Amniotic epithelial cell (primary cell): ENCODE data around the gene CDH12.
"Not testable (repeated sequence)": the region's sequence is repeated elsewhere in the genome, so short reads cannot be mapped to it uniquely, and the experiment has no call there.

Experiments used
- DNase-seq: peaks from one replicate; pipeline ENCODE4 v3.0.0-alpha.2; 2010; ENCODE audit warnings: low read depth

The CDH12 gene

GRCh38 chr5:22140418-22140817 is 712.7 kb downstream of the CDH12 start:
- not testable (repeated sequence) for DNase-seq

- DNase-seq: not testable (repeated sequence)
Measured at GRCh38 chr5:22139662-22140300, 713.4 kb downstream of the CDH12 start.

GRCh38 chr5:22111320-22111719 is 741.8 kb downstream of the CDH12 start:
- DNase-seq: no peak

- no peak for DNase-seq
Measured at GRCh38 chr5:22109315-22109714, 743.8 kb downstream of the CDH12 start.

- DNase-seq: no peak
Measured at GRCh38 chr5:22108545-22108944, 744.6 kb downstream of the CDH12 start.

GRCh38 chr5:22102823-22103359 is 750.3 kb downstream of the CDH12 start:
- no peak for DNase-seq

GRCh38 chr5:22088517-22088916 is 764.6 kb downstream of the CDH12 start:
- DNase-seq: no peak

GRCh38 chr5:22079566-22079965 is 773.6 kb downstream of the CDH12 start:
- DNase-seq: no peak

- no peak for DNase-seq
Measured at GRCh38 chr5:22079002-22079401, 774.1 kb downstream of the CDH12 start.

GRCh38 chr5:22076586-22076985 is 776.6 kb downstream of the CDH12 start:
- no peak for DNase-seq

- DNase-seq: no peak
Measured at GRCh38 chr5:22070186-22070728, 782.9 kb downstream of the CDH12 start.

- DNase-seq: no peak
Measured at GRCh38 chr5:22063717-22064116, 789.4 kb downstream of the CDH12 start.

- no peak for DNase-seq
Measured at GRCh38 chr5:22058620-22059019, 794.5 kb downstream of the CDH12 start.

GRCh38 chr5:22057012-22057411 is 796.1 kb downstream of the CDH12 start:
- no peak for DNase-seq

GRCh38 chr5:22056601-22057000 is 796.5 kb downstream of the CDH12 start:
- DNase-seq: no peak

GRCh38 chr5:22053195-22053594 is 799.9 kb downstream of the CDH12 start:
- DNase-seq: no peak

- DNase-seq: no peak
Measured at GRCh38 chr5:22051881-22052280, 801.3 kb downstream of the CDH12 start.

GRCh38 chr5:22050931-22051330 is 802.2 kb downstream of the CDH12 start:
- no peak for DNase-seq

GRCh38 chr5:22044229-22044628 is 808.9 kb downstream of the CDH12 start:
- DNase-seq: no peak

- no peak for DNase-seq
Measured at GRCh38 chr5:22036061-22036460, 817.1 kb downstream of the CDH12 start.

- DNase-seq: no peak
Measured at GRCh38 chr5:22033066-22033465, 820.1 kb downstream of the CDH12 start.

- DNase-seq: no peak
Measured at GRCh38 chr5:22023784-22024183, 829.4 kb downstream of the CDH12 start.

- not testable (repeated sequence) for DNase-seq
Measured at GRCh38 chr5:22012893-22013292, 840.3 kb downstream of the CDH12 start.

- not testable (repeated sequence) for DNase-seq
Measured at GRCh38 chr5:22010808-22011207, 842.3 kb downstream of the CDH12 start.
